Measurements from ENCODE around the gene TST. TPM values are rescaled to one million over a fixed set of nuclear protein-coding genes. Genes with fewer than 3 reads are reported as not detected.

Gene TST
- total RNA-seq, 4 donors from 2014 or later, result 47.9 to 114 (median 62.5) TPM

- intact Hi-C loops (cut with DNase I; ENCODE audit: low total_unique reads), result no loop called here
- peak in 1 of 2 donors; percentile 90 for DNase-seq (ENCODE audit: low spot score in 2 of 2)
- TF ChIP-seq POLR2A (IDR thresholded peaks at IDR 0.05) (no peak), CTCF (IDR thresholded peaks at IDR 0.05) (no peak)
Measured at GRCh38 chr22:37020192-37020479, 889 bp upstream of the TST start.

GRCh38 chr22:37018815-37019308 is 385 bp downstream of the TST start:
- 3 to 12% methylated on average over 17 to 20 of the region's 35 CpGs for WGBS, 2 donors
- intact Hi-C loops (cut with DNase I; ENCODE audit: low total_unique reads), result no loop called here
- peak overlapping the region; percentile 91 for H3K4me3 ChIP-seq (ENCODE audit: low read depth, poor library complexity, severe bottlenecking)
- TF ChIP-seq POLR2A (IDR thresholded peaks at IDR 0.05) (no peak), CTCF (IDR thresholded peaks at IDR 0.05) (no peak)
- peak; percentile 43 to 93 for DNase-seq (ENCODE audit: low spot score in 2 of 2)

More at GRCh38 chr22:37020192-37020479, 889 bp upstream of the TST start:
- WGBS, 2 donors, result 0 to 3% methylated on average over 5 of the region's 5 CpGs
- H3K4me3 ChIP-seq (ENCODE audit: low read depth, poor library complexity, severe bottlenecking), result peak overlapping the region; percentile 91

- intact Hi-C loops (cut with DNase I; ENCODE audit: low total_unique reads), result no loop called here
- no peak for DNase-seq (ENCODE audit: low spot score in 2 of 2)
- peak overlapping the region; percentile 91 for H3K4me3 ChIP-seq (ENCODE audit: low read depth, poor library complexity, severe bottlenecking)
- WGBS, 2 donors, result 72 to 75% methylated on average over 42 to 45 of the region's 45 CpGs
- TF ChIP-seq CTCF (IDR thresholded peaks at IDR 0.05) (no peak), POLR2A (IDR thresholded peaks at IDR 0.05) (no peak)
Measured at GRCh38 chr22:37018086-37018814, 997 bp downstream of the TST start.

GRCh38 chr22:37017356-37017755 is 1.9 kb downstream of the TST start:
- intact Hi-C loops (cut with DNase I; ENCODE audit: low total_unique reads), result no loop called here
- WGBS, 2 donors, result 84 to 90% methylated on average over 10 of the region's 10 CpGs
- DNase-seq (ENCODE audit: low spot score in 2 of 2), result no peak
- TF ChIP-seq CTCF (IDR thresholded peaks at IDR 0.05) (no peak), POLR2A (IDR thresholded peaks at IDR 0.05) (no peak)
- no peak overlapping the region for H3K4me3 ChIP-seq (ENCODE audit: low read depth, poor library complexity, severe bottlenecking)

- no peak overlapping the region for H3K4me3 ChIP-seq (ENCODE audit: low read depth, poor library complexity, severe bottlenecking)
- WGBS, 2 donors, result 88 to 90% methylated on average over 14 of the region's 14 CpGs
- DNase-seq (ENCODE audit: low spot score in 2 of 2), result no peak
- TF ChIP-seq CTCF (IDR thresholded peaks at IDR 0.05) (no peak), POLR2A (IDR thresholded peaks at IDR 0.05) (no peak)
- intact Hi-C loops (cut with DNase I; ENCODE audit: low total_unique reads), result no loop called here
Measured at GRCh38 chr22:37016134-37016910, 2.9 kb downstream of the TST start.
